ENCODE results near the gene RALGPS2. TPM values are rescaled to one million over a fixed set of nuclear protein-coding genes. Genes with fewer than 3 reads are reported as not detected.
A peak's percentile ranks its signal among the peaks of the same experiment; 100 is the strongest.

The RALGPS2 gene
- 10 to 100 TPM; 21.0 to 38.3 (median 28.4) TPM for total RNA-seq
- long read RNA-seq, partial matches to known transcripts: 2 of 4 reads
- long read RNA-seq, other reads (novel, unspliced or antisense): 2 of 4 reads

DNA sequence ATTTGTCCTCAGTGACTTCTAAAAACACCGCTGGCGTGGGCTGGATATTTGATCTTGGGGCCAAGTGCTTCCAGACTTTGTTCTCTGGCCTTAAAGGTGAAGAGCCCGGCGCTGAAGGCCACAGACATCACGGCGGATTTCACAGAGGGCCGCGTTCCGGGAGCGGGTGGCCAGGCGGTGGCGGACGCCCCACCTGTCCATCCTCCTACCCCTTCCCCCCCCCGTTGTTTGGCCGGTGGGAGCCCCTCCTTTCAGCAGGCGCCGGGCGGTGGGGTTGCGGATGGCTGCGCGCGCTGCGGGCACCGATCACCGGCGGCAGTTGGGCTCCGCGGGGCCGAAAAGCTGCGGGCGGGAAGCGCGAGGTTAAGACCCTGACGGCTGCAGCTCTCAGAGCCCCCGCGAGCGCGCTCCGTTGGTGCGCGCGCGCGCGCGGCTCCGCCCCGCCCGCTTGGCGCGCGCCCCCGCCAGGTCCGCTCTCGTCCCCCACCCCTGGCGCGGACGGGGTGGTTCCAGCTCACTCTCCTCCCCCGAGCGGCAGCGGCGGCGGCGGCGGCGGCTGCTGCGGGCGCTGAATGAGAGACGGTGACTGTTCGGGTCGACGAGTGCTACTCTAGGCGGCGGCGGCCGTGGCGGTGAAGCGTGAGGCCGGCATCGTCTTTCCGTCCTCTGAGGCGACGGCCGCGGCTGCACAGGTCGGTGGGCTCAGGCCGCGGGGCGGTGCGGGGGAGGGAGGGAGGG, at the start of gene RALGPS2:
TSS of gene RALGPS2 (plus strand) at position 517 of the 738 bp plus-strand sequence. CDS start 51,521 bp downstream, outside the sequence.
- peak within 1 kb of the TSS; percentile 80 to 83 (median 83) for H3K4me3 ChIP-seq
- H3K27ac ChIP-seq: peak within 1 kb of the TSS; percentile 94 to 96 (median 96)
- WGBS (ENCODE audit: insufficient coverage, low coverage, low lambda C conversion rate, missing lambda C conversion rate): 5% methylated on average over 4 of the region's 90 CpGs
- ATAC-seq (peak; percentile 76 to 88 (median 82)), DNase-seq (peak; percentile 83 to 87 (median 83))
- H3K36me3 ChIP-seq: no peaks in the 10 kb centered on the region
- peaks cover 0 to 12% (median 0%) of the 10 kb centered on the region in 4 donors for H3K4me1 ChIP-seq
- H3K27me3 ChIP-seq: no peaks in the 10 kb centered on the region
- intact Hi-C loops (cut with DNase I): no loop called here
- no peak for TF ChIP-seq CTCF (IDR thresholded peaks at IDR 0.05)
- TF ChIP-seq POLR2A (IDR thresholded peaks at IDR 0.05): peak; percentile 72
- no peaks in the 10 kb centered on the region for H3K9me3 ChIP-seq

DNA sequence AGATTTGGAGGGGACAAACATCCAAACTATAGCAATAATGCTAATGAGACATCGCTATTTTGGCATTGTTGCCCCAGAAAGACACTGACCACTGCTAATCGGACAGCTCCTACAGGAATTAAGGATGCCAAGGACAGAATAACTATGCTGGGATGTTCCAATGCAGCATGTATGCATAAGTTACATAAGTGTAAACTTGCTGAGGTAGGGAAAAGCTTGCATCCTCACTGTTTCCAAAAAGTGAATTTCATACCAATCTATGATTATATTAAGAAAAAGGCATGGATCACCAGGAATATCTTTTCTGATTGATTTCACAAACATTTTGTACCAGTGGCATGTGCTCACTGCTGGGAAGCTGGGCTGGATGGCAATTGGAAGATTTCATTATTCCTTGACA, 45.8 kb upstream of the RALGPS2 start:
- H3K4me1 ChIP-seq: peaks cover 0 to 6% (median 0%) of the 10 kb centered on the region in 4 donors
- DNase-seq: no peak
- intact Hi-C loops (cut with DNase I): no loop called here
- 84% methylated on average over 2 of the region's 2 CpGs for WGBS (ENCODE audit: insufficient coverage, low coverage, low lambda C conversion rate, missing lambda C conversion rate)
- H3K9me3 ChIP-seq: no peaks in the 10 kb centered on the region
- H3K36me3 ChIP-seq: no peaks in the 10 kb centered on the region
- ATAC-seq: no peak
- H3K27me3 ChIP-seq: no peaks in the 10 kb centered on the region
- H3K4me3 ChIP-seq: no peak overlapping the region
- TF ChIP-seq CTCF (IDR thresholded peaks at IDR 0.05): no peak
- TF ChIP-seq POLR2A (IDR thresholded peaks at IDR 0.05): no peak
- H3K27ac ChIP-seq: no peak overlapping the region

DNA sequence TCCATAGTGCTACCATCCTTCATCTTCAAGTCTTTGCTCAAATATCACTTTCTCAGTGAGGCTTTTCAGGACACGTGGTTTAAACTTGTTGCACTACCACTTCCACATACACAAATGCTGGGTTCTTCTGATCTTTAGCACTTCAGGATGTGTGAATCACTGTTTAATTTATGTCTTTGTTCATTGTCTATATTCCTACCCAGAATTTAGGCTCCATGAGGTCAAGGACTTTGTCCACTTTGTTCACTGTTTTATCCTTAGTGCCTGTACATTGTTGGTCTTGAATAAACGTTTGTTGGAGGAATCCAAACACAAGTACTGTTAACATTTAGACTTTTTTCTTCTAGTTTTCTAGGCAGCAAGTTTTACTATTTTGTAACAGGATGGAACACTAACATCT, 42.6 kb upstream of the RALGPS2 start:
- intact Hi-C loops (cut with DNase I): no loop called here
- no peak for TF ChIP-seq POLR2A (IDR thresholded peaks at IDR 0.05)
- TF ChIP-seq CTCF (IDR thresholded peaks at IDR 0.05): no peak
- WGBS (ENCODE audit: insufficient coverage, low coverage, low lambda C conversion rate, missing lambda C conversion rate): 36% methylated on average over 2 of the region's 2 CpGs

DNA sequence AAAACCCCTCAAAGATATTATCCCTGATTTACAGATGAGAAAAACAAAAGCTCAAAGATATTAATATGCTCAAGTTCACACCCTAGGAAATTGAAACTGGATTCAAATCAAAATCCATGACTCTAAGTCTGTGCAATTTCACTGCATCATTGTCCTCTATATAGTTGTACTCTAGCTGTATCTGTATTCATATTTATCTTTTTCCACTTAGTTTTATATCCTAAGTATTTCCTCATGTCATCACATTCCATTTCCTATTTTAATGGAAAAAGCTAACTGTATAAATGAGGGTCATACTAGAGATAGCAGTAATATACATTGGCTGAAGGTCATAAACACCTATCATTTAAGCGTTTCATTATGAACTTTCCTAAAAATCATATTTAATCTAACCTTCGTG, 42.2 kb upstream of the RALGPS2 start:
- no peak for DNase-seq
- H3K4me3 ChIP-seq: no peak overlapping the region
- no peak for TF ChIP-seq POLR2A (IDR thresholded peaks at IDR 0.05)
- TF ChIP-seq CTCF (IDR thresholded peaks at IDR 0.05): no peak
- H3K27ac ChIP-seq: no peak overlapping the region
- WGBS (ENCODE audit: insufficient coverage, low coverage, low lambda C conversion rate, missing lambda C conversion rate): 84% methylated on average over 2 of the region's 2 CpGs
- H3K9me3 ChIP-seq: no peaks in the 10 kb centered on the region
- H3K36me3 ChIP-seq: no peaks in the 10 kb centered on the region
- intact Hi-C loops (cut with DNase I): no loop called here
- no peaks in the 10 kb centered on the region for H3K27me3 ChIP-seq
- H3K4me1 ChIP-seq: no peaks in the 10 kb centered on the region
- no peak for ATAC-seq

More for the DNA sequence above, 42.6 kb upstream of the RALGPS2 start:
- Histone ChIP-seq H3K27ac (no peak overlapping the region), H3K27me3 (no peaks in the 10 kb centered on the region), H3K9me3 (no peaks in the 10 kb centered on the region), H3K4me3 (no peak overlapping the region), H3K36me3 (no peaks in the 10 kb centered on the region), H3K4me1 (no peaks in the 10 kb centered on the region)
- DNase-seq (no peak), ATAC-seq (no peak)

All from right lobe of liver (tissue), 6 donors.